Activated CD4-positive, alpha-beta T cell treated with anti-CD3 and anti-CD28 coated beads, Interleukin-10, Interleukin-2, amounts not matched to agents 100 ng/mL and 50 ng/mL, durations not matched to agents 16 hours and 8 hours (primary cell): ENCODE measurements around the gene SLC4A9.

Source experiments
- DNase-seq: peaks from one replicate; pipeline ENCODE4 v3.0.0-alpha.2; 2020

SLC4A9 gene

GRCh38 chr5:140363631-140364471 is 3.9 kb downstream of the SLC4A9 start:
- no peak for DNase-seq

- DNase-seq, result no peak
Observed at GRCh38 chr5:140364472-140364765, 4.4 kb downstream of the SLC4A9 start.

GRCh38 chr5:140365282-140365681 is 5.3 kb downstream of the SLC4A9 start:
- DNase-seq, result no peak

GRCh38 chr5:140365941-140366340 is 5.9 kb downstream of the SLC4A9 start:
- DNase-seq, result no peak

GRCh38 chr5:140366589-140367255 is 6.7 kb downstream of the SLC4A9 start:
- DNase-seq, result no peak

- no peak for DNase-seq
Observed at GRCh38 chr5:140367256-140368013, 7.4 kb downstream of the SLC4A9 start.

- no peak for DNase-seq
Observed at GRCh38 chr5:140371356-140372151, 11.6 kb downstream of the SLC4A9 start.

- DNase-seq, result peak; percentile 55
Observed at GRCh38 chr5:140372971-140373487, 13.0 kb downstream of the SLC4A9 start.

- DNase-seq, result no peak
Observed at GRCh38 chr5:140381351-140381750, 21.4 kb downstream of the SLC4A9 start.

GRCh38 chr5:140381972-140382371 is 22.0 kb downstream of the SLC4A9 start:
- peak; percentile 39 for DNase-seq

GRCh38 chr5:140382866-140383265 is 22.9 kb downstream of the SLC4A9 start:
- DNase-seq, result no peak

- DNase-seq, result no peak
Observed at GRCh38 chr5:140383300-140383699, 23.3 kb downstream of the SLC4A9 start.

- no peak for DNase-seq
Observed at GRCh38 chr5:140388052-140388451, 28.1 kb downstream of the SLC4A9 start.

- no peak for DNase-seq
Observed at GRCh38 chr5:140391312-140391711, 31.3 kb downstream of the SLC4A9 start.

GRCh38 chr5:140391732-140392131 is 31.7 kb downstream of the SLC4A9 start:
- DNase-seq, result no peak

GRCh38 chr5:140393738-140394137 is 33.7 kb downstream of the SLC4A9 start:
- peak; percentile 34 for DNase-seq

GRCh38 chr5:140398379-140398811 is 38.4 kb downstream of the SLC4A9 start:
- DNase-seq, result no peak

- DNase-seq, result no peak
Observed at GRCh38 chr5:140399979-140400729, 40.2 kb downstream of the SLC4A9 start.

GRCh38 chr5:140400730-140401361 is 40.9 kb downstream of the SLC4A9 start:
- DNase-seq, result peak; percentile 94

GRCh38 chr5:140401362-140402257 is 41.6 kb downstream of the SLC4A9 start, which contains the start of gene ANKHD1:
TSS of gene ANKHD1 (plus strand) at chr5:140401833. CDS start at chr5:140401968, 135 bp downstream.
- peak; percentile 100 for DNase-seq
